Spleen (tissue), 7 donors: ENCODE data around the gene MRGPRD.

ENCODE experiments used
- CTCF ChIP-seq, 11 experiments: fragments of 200-600 bp in 7 of 11; fragments of 450-650 bp in 4 of 11; sonication (generic) in 4 of 11; IDR thresholded peaks in 8 of 11; conservative IDR thresholded peaks in 3 of 11; 1 replicate in 7 of 11; 2 replicates in 4 of 11; pipeline versions ENCODE4 v1.4.0 to v1.8.0; 2016 to 2021; ENCODE audit warnings: antibody characterized with exemption in 11 of 11, inconsistent platforms in 4 of 11, mild to moderate bottlenecking in 1 of 11
- POLR2A ChIP-seq, 3 donors: fragments of 450-650 bp; IDR thresholded peaks; one replicate each; pipeline ENCODE4 v1.5.1; 2017; ENCODE audit warnings: antibody characterized with exemption in 3 of 3, mild to moderate bottlenecking in 1 of 3
- donor health status: DM: no; HTN: no; CAD: no; lungs with moderate emphysema.
- donor health status: DM: no; HTN: no; CAD: no.
- donor health status: DM: no; HTN: no; CAD: no.

- TF ChIP-seq CTCF (IDR thresholded peaks at IDR 0.05 in 8 of 11, conservative IDR thresholded peaks at IDR 0.05 in 3 of 11) (no peak), POLR2A (IDR thresholded peaks at IDR 0.05) (no peak)
Measured at GRCh38 chr11:68989936-68990606, 9.3 kb upstream of the MRGPRD start.
